H4 (cell line): ENCODE results near the gene DCAF7. TPM values are rescaled to one million over a fixed set of nuclear protein-coding genes. Genes with fewer than 3 reads are reported as not detected.

Experiments used
- DNase-seq: peaks from one replicate; pipeline ENCODE4 v3.0.0-alpha.2; 2015; ENCODE audit warnings: low spot score
- total RNA-seq: library from RNA; depleted of rRNA; stranded (reverse); fragments of >200 nt; shearing (Covaris generic); gene quantifications from 2 replicates; pipeline ENCODE4 v1.2.3, GENCODE V29; 2014

The DCAF7 gene
- total RNA-seq, 1 experiment from 2014 or later: 62.2 TPM

DNA sequence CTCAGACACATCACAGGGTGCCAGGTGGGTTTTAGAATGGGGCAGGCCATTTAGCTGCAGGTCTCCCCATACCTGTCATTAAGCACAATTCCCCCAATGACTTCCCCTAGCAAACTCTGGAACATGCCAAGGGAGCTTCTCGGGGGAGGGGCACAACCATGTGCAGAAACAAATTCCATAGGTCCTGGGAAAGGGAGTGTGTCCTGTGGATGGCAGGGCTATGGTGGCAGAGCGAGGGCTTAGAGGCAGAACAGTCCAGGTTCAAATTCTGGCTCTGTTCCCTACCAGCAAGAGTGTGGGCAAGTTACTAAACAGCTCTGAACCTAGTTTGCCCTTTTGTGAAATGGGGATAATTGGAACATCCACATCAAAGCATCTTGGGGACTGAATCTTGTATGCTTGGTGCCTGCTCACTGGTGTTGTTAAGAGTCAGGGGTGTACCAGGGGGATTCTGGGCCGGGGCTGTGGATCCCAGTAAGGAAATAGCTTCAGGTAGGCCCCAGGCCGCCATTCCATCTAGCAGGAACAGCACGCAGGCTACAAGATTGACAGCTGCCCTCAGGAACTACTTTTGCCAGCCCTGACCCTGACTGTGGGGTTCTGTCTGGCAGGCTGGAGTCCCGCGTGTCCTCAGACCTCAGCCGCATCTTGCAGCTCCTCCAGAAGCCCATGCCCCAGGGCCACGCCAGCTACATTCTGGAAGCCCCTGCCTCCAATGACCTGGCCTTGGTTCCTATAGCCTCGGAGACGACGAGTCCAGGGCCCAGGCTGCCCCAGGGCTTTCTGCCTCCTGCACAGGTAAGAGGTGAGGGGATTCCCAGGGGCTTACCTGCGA lies 5.6 kb upstream of the DCAF7 start:
- no peak for DNase-seq

DNA sequence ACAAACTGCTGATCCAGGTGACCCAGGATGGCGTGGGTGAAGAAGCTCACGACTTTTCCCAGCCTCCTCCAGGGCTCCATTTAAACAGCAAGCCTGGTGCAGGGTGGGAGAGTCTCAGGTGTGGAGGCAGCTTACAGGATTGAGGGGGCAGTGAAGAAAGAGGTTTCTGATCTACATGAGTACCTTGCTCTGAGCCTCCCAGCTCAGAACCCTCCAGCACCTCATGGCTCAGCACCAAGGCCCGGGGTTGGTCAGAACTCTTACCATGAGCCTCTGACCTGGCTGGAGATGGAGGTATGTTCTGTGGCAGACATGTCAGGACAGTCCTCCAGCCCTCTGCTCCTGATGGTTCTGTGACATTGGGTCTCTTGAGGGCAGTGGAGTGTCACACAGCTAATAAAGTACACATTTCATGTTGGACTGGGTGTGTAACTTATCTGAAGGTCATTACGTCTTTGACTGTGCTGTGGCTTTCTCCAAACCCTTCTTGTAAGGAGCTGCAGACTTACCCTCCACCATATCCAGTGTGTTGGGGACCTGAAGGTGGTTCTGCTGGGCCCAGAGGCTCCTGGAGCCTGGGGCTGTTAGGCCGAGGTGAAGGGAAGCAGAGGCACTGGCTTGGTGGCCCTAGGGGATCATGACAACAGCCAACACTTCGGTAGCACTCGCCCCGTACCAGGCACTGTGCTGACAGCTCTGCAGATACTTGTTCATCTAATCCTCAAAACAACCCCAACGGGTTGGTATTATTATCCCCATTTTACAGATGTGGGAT lies 3.8 kb upstream of the DCAF7 start:
- DNase-seq: no peak

GRCh38 chr17:63547083-63547523 lies 3.2 kb upstream of the DCAF7 start:
- DNase-seq: no peak

GRCh38 chr17:63549289-63549945 lies 860 bp upstream of the DCAF7 start:
- DNase-seq: no peak

DNA sequence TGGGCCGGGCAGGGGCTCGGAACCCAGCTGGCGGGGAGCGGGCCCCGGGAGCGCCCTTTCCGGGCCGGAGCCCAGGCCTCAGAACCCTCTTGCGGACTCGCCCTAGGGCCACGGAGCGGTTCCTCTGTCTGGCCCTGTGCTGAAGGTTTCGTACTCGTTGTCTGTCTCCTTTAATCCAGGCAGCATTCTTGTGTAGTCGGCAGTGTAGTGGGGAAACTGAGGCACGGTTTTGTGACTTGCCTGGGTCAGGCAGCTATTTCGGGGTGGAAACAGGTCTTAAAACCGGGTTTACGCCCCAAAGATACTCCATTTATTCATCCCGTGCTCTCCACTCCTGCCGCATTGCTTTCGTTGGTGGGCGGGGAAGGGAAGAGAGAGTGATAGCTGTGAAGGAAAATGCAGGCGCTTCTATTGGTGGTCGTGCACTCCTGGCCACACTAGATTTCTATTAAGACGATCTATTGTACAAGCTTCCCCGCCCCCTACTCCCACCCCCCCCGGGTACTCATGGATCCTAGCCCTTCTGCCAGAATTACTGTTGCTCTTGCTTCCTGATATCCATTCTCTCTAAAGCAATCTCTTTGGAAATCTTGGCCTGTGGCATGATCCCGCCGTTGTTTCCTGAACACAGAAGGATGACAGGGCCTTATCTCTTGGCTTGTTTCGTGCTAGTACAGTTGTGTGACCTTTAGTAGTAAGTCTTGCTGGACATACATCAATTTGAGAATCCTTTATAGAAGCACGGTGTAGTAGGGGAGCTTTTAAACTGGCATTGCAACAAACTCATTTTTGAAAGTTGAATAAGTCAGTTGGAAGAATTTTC lies 751 bp downstream of the DCAF7 start:
- DNase-seq: no peak

DNA sequence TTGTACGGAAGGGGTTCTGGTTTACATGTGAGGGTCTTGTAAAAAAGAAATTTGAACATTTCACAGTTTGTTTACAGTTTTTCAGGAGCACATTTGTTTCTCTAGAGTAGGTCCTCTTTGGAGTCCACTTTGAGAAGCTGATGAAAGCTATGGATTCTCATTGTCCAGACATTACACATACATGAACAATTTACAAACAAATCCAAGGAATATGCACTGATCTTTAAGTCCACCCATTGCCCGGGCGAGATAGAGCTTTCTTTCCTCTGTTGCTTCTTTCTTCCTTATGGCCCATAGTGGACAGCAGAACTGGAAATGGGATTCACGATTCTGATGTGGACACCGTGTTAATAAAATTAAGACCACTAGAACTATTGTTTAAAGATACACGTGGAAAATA lies 1.9 kb downstream of the DCAF7 start:
- DNase-seq: no peak

GRCh38 chr17:63555500-63556156 lies 5.4 kb downstream of the DCAF7 start:
- no peak for DNase-seq

DNA sequence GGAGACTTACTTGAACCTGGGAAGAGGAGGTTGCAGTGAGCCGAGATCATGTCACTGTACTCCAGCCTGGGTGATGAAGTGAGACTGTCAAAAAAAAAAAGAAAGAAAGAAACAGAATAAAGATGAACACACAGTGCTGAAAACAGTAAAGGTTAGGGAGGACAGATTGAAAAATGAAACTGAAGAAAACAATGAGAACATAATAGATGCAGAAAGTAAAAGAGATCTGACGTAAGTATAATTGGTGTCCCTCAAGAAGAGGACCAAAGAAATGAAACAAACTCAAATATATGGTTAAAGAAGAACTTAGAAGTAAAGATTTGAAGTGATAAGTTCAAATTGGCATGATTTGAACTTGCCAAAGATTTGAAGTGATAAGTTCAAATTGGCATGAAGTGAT lies 7.1 kb downstream of the DCAF7 start:
- no peak for DNase-seq

DNA sequence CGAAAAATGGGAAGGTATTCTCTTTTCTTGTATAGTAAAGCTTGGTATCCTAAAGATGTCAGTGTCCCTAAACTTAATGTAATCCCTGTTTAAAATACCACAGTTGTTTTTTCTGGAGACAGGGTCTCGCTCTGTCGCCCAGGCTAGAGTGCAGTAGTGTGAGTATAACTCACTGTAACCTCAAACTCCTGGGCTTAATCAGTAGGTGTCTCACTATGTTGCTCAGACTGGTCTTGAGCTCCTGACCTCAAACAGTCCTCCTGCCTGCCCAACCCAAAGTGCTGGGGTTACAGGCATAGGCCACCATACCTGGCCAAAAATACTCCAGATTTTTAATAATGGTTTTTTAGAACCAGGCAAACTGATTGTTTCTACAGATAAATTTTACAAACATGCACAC lies 8.2 kb downstream of the DCAF7 start:
- DNase-seq: no peak

DNA sequence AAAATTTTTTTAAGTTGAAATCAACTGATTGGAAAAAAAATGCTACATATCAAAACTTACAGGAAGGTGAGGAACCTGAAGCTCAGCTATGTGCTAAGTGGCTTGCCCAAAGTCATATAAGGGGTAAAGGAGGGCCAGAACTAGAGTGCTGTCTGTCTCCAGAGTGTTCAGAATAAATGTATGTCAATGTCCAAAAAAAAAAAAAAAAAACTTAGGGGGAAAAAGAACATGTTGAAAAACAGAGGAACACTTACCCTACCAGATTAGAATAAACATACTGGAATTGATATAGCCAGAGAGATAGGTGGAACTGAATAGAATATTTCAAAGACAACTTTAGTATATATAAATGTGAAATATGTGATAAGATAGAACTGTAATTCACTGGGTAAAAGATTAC lies 11.5 kb downstream of the DCAF7 start:
- DNase-seq: no peak

DNA sequence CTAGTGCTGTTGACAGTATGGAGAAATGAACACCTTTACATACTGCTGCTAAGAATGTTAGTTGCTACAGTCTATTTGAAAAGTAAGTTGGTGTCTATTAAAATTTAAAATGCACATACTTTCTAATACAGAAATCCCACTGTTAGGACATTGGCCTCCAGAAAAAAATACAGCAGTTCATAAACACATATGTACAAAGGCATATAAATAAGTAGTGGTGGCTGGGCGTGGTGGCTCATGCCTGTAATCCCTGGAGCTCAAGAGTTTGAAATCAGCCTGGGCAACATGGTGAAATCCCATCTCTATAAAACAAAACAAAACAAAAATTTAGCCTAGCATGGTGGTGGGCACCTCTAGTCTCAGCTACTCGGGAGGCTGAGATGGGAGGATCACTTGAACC lies 13.1 kb downstream of the DCAF7 start:
- no peak for DNase-seq

GRCh38 chr17:63564562-63564961 lies 14.3 kb downstream of the DCAF7 start:
- DNase-seq: no peak

DNA sequence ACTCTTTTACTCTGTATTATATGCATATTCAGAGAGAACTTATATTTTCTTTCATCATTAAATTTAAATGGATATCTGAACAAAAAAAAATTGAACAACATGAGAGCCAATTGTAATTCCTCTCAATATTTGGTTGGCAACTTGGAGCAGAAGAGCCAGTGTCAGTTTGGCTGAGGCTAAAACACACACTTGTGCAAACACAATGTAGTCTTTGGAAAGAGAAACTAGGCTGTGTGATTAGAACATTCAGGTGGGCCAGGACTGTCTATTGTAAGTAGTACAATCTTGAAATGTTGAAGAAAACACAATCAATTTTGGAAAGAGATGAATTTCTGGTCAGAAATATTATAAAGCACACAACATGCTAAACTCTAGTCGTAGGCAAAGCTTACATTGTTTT lies 17.0 kb downstream of the DCAF7 start:
- DNase-seq: no peak

- DNase-seq: no peak
Measured at GRCh38 chr17:63568563-63568962, 18.3 kb downstream of the DCAF7 start.

DNA sequence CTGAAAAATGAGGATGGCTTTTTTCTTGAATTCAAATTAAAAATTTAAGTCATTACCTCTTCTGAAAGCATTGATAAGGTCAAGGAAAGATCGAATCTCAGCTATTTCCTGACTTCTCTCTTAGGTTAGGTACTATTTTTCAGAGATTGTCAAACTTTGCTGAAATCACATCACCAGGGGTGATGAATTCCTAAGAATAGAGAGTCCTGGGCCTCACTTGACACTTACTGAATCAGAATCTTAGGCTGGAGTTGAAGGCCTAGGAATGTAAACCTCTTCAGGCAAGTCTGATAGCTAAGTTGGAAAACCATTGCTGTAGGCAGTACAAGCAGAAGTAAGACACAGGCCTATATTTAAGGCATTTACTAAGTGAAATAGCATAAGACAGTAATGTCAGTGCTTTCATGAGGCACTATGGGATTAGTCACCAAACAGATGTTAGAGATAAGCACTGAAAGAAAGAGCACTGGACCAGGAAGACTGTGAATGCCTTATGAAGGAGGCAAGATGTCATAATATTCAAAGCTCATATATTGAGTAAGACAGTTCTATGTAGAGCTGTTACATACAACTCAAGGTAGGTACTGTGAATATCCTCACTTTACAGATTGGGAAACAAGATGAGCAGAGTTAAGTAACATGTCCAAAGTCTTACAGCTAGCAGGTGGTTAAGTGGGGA lies 21.5 kb downstream of the DCAF7 start:
- DNase-seq: no peak

- no peak for DNase-seq
Measured at GRCh38 chr17:63573634-63574033, 23.4 kb downstream of the DCAF7 start.

- DNase-seq: no peak
Measured at GRCh38 chr17:63578027-63578768, 27.9 kb downstream of the DCAF7 start.

- no peak for DNase-seq
Measured at GRCh38 chr17:63578769-63579111, 28.5 kb downstream of the DCAF7 start.

DNA sequence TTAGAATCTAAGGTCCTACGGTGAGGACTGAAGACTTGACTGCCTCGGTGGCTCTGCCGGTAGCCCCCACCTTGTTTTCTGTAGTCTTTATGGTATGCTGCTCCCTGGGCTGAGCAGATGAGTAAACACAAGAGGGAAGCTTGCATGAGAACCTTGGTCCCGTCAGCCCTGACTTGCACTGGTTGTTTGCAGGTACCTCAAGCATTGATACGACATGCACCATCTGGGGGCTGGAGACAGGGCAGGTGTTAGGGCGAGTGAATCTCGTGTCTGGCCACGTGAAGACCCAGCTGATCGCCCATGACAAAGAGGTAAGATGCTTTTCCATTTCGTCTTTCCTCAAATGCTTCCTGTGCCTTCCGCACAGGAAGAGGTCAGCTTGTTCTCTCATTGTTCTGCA lies 29.4 kb downstream of the DCAF7 start:
- no peak for DNase-seq

DNA sequence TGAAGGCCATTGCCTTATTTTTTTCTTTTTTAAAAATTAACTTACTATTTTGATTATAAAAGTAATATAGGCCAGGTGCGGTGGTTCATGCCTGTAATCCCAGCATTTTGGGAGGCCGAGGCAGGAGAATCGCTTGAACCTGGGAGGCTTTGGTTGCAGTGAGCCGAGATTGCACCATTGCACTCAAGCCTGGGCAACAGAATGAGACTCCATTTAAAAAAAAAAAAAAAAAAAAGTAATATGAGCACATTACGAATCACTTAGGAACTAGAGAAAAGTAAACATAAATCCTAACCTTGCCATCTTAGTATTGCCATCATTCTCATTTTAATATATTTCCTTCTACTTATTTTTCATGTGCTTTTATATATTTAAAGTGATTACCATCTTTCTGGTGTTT lies 37.5 kb downstream of the DCAF7 start:
- DNase-seq: no peak
